Liver (tissue), 9 donors: Measurements from ENCODE around the gene NEURL3. TPM values are rescaled to one million over a fixed set of nuclear protein-coding genes. Genes with fewer than 3 reads are reported as not detected.

ENCODE experiments used
- DNase-seq: peaks from one replicate; pipeline ENCODE4 v3.0.0-alpha.2; 2017; ENCODE audit warnings: low spot score
- H3K27ac ChIP-seq, 2 donors: one replicate each; pipeline ENCODE4 v1.7.0; 2013; ENCODE audit warnings: inconsistent platforms in 2 of 2, low read length in 2 of 2, control low read depth in 1 of 2, low read depth in 1 of 2, mild to moderate bottlenecking in 1 of 2
- H3K27me3 ChIP-seq, 4 donors: one replicate each; pipeline versions ENCODE4 v1.6.1 to v1.7.0; 2013; ENCODE audit warnings: low read length in 3 of 4, inconsistent platforms in 1 of 4, mild to moderate bottlenecking in 1 of 4, moderate library complexity in 1 of 4; ENCODE audit not compliant: control insufficient read depth in 4 of 4, insufficient read depth in 4 of 4
- H3K36me3 ChIP-seq, 4 donors: one replicate each; pipeline versions ENCODE4 v1.6.1 to v1.7.0; 2013; ENCODE audit warnings: low read length in 3 of 4, mild to moderate bottlenecking in 3 of 4, low read depth in 1 of 4, moderate library complexity in 1 of 4; ENCODE audit not compliant: control insufficient read depth in 4 of 4, insufficient read depth in 3 of 4
- H3K4me1 ChIP-seq, 4 donors: one replicate each; pipeline versions ENCODE4 v1.6.1 to v1.7.0; 2013; ENCODE audit warnings: low read length in 3 of 4, mild to moderate bottlenecking in 3 of 4, moderate library complexity in 1 of 4; ENCODE audit not compliant: control insufficient read depth in 4 of 4, insufficient read depth in 4 of 4
- H3K4me3 ChIP-seq, 3 donors: one replicate each; pipeline versions ENCODE4 v1.6.1 to v1.7.0; 2013; ENCODE audit warnings: low read length in 3 of 3, control low read depth in 1 of 3, low read depth in 1 of 3, mild to moderate bottlenecking in 1 of 3
- H3K9ac ChIP-seq, 2 donors: one replicate each; pipeline ENCODE4 v1.7.0; 2013; ENCODE audit warnings: low read length in 2 of 2, mild to moderate bottlenecking in 2 of 2, moderate library complexity in 2 of 2, control low read depth in 1 of 2, low read depth in 1 of 2
- H3K9me3 ChIP-seq, 4 donors: one replicate each; pipeline versions ENCODE4 v1.6.1 to v1.7.0; 2013; ENCODE audit warnings: low read length in 3 of 4; ENCODE audit not compliant: control insufficient read depth in 4 of 4
- EGR1 ChIP-seq, 2 donors: IDR thresholded peaks; 2 replicates each; pipeline ENCODE4 v1.6.1; 2016 to 2018; ENCODE audit warnings: antibody characterized with exemption in 2 of 2, low read depth in 2 of 2
- FOXA1 ChIP-seq: IDR thresholded peaks from 2 replicates; pipeline ENCODE4 v1.6.1; 2016; ENCODE audit warnings: antibody characterized with exemption
- FOXA2 ChIP-seq: IDR thresholded peaks from 2 replicates; pipeline ENCODE4 v1.6.1; 2016; ENCODE audit warnings: antibody characterized with exemption
- GABPA ChIP-seq, 2 donors: IDR thresholded peaks in 1 of 2; conservative IDR thresholded peaks in 1 of 2; 2 replicates each; pipeline ENCODE4 v1.6.1; 2016; ENCODE audit warnings: antibody characterized with exemption in 2 of 2, mild to moderate bottlenecking in 1 of 2, moderate library complexity in 1 of 2
- RAD21 ChIP-seq, 2 donors: IDR thresholded peaks; 2 replicates each; pipeline ENCODE4 v1.6.1; 2016; ENCODE audit warnings: antibody characterized with exemption in 2 of 2, mild to moderate bottlenecking in 2 of 2
- SP1 ChIP-seq: IDR thresholded peaks from 2 replicates; pipeline ENCODE4 v1.6.1; 2018; ENCODE audit warnings: antibody characterized with exemption, mild to moderate bottlenecking
- TAF1 ChIP-seq: conservative IDR thresholded peaks from 2 replicates; pipeline ENCODE4 v1.6.1; 2016; ENCODE audit warnings: antibody characterized with exemption, mild to moderate bottlenecking
- YY1 ChIP-seq: IDR thresholded peaks from 2 replicates; pipeline ENCODE4 v1.6.1; 2016; ENCODE audit warnings: antibody characterized with exemption, mild to moderate bottlenecking
- WGBS: extraction: QIAGEN DNeasy Blood & Tissue Kit; methylation state at CpG from one replicate; pipeline ENCODE4 v1.1.7; 2013; 5-methylcytosine and 5-hydroxymethylcytosine counted together
- polyA plus RNA-seq, 2 donors: library from polyadenylated mRNA; stranded (reverse) in 1 of 2; unstranded in 1 of 2; fragments of 200-250 nt in 1 of 2; fragments of >200 nt in 1 of 2; fragmentation: Nextera tagmentation in 1 of 2; extraction: Ambion mirVana in 1 of 2; gene quantifications; one replicate each; pipeline versions ENCODE4 v1.2.1 to v1.2.3, GENCODE V29; 2013 to 2015
- total RNA-seq, 2 donors: library from RNA; depleted of rRNA; stranded (reverse); fragments of >200 nt; gene quantifications; one replicate each; pipeline ENCODE4 v1.2.3, GENCODE V29; 2014
- TF ChIP-seq, protein P1 (sequence below): IDR thresholded peaks from 2 replicates; pipeline ENCODE4 v1.6.1; 2016; ENCODE audit warnings: antibody characterized with exemption
- TF ChIP-seq, protein P2 (sequence below): fragments of 150-350 bp; IDR thresholded peaks from 2 replicates; pipeline ENCODE4 v1.5.1; 2017; ENCODE audit warnings: improper control_type of control experiment, low read depth, low read length; ENCODE audit not compliant: missing input control
- TF ChIP-seq, protein P3 (sequence below): IDR thresholded peaks from 2 replicates; pipeline ENCODE4 v1.6.1; 2016; ENCODE audit warnings: antibody characterized with exemption
- TF ChIP-seq, protein P4 (sequence below): IDR thresholded peaks from 2 replicates; pipeline ENCODE4 v1.6.1; 2016; ENCODE audit warnings: antibody characterized with exemption, mild to moderate bottlenecking
- donor health status: healthy.
- donor health status: healthy.
- donor health status: healthy.
- donor health status: healthy.
- donor health status: healthy.

The NEURL3 gene
- total and polyA plus RNA-seq, 4 donors: 0.61 to 3.4 (median 1.4) TPM

DNA sequence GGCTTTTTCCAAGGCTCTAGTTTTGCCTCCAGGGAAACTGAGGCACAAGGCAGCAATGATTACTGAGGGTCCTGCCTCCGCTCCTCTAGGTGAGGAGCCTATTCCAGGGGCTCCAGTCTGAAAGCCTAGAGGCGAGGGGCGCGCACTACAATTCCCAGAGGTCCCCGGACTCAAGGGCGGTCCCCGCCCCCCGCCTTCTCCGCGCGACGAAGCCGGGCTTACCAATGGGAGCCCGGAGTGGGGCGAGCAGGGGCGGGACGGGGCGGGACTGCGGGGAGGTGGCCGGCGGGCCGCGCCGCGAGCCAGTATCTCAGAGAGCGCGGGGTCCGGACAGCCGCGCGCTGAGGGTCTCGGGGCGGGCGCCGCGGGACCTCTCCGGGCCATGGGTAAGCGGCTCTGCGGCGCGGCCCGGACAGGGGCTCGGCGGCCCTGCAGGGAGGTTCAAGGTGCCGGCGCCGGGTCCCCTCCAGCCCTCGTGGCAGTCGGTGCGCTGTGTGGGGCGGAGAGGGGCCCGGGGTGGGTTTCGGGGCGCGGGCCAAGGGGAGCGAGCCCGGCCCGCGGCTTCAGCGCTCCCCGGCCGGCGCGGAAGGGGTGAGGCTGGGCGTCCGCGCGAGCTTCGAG lies 31.4 kb upstream of the NEURL3 start, which contains the start of gene ARID5A:
ARID5A (plus strand) TSS at position 308 of the 621 bp plus-strand sequence; CDS start at position 383, 75 bp downstream.
- WGBS: 1% methylated on average over 69 of the region's 69 CpGs
- H3K4me1 ChIP-seq: peaks cover 3 to 13% (median 8%) of the 10 kb centered on the region in 4 donors
- H3K4me3 ChIP-seq: peak within 1 kb of the TSS; percentile 45 to 88 (median 59)
- H3K27ac ChIP-seq: peak within 1 kb of the TSS; percentile 87 to 91
- TF ChIP-seq EGR1 (IDR thresholded peaks at IDR 0.05; ENCODE audit: low read depth in 2 of 2) (no peak), TAF1 (no peak), FOXA1 (no peak), GABPA (IDR thresholded peaks at IDR 0.05 in 1 of 2, conservative IDR thresholded peaks at IDR 0.05 in 1 of 2) (no peak), YY1 (no peak), RAD21 (IDR thresholded peaks at IDR 0.05) (peak in 1 of 2 donors; percentile 21), SP1 (no peak), FOXA2 (no peak)
- TF ChIP-seq, protein P1, sequence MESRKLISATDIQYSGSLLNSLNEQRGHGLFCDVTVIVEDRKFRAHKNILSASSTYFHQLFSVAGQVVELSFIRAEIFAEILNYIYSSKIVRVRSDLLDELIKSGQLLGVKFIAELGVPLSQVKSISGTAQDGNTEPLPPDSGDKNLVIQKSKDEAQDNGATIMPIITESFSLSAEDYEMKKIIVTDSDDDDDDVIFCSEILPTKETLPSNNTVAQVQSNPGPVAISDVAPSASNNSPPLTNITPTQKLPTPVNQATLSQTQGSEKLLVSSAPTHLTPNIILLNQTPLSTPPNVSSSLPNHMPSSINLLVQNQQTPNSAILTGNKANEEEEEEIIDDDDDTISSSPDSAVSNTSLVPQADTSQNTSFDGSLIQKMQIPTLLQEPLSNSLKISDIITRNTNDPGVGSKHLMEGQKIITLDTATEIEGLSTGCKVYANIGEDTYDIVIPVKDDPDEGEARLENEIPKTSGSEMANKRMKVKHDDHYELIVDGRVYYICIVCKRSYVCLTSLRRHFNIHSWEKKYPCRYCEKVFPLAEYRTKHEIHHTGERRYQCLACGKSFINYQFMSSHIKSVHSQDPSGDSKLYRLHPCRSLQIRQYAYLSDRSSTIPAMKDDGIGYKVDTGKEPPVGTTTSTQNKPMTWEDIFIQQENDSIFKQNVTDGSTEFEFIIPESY: no peak
- TF ChIP-seq, protein P2, sequence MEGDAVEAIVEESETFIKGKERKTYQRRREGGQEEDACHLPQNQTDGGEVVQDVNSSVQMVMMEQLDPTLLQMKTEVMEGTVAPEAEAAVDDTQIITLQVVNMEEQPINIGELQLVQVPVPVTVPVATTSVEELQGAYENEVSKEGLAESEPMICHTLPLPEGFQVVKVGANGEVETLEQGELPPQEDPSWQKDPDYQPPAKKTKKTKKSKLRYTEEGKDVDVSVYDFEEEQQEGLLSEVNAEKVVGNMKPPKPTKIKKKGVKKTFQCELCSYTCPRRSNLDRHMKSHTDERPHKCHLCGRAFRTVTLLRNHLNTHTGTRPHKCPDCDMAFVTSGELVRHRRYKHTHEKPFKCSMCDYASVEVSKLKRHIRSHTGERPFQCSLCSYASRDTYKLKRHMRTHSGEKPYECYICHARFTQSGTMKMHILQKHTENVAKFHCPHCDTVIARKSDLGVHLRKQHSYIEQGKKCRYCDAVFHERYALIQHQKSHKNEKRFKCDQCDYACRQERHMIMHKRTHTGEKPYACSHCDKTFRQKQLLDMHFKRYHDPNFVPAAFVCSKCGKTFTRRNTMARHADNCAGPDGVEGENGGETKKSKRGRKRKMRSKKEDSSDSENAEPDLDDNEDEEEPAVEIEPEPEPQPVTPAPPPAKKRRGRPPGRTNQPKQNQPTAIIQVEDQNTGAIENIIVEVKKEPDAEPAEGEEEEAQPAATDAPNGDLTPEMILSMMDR: peak; percentile 39
- TF ChIP-seq, protein P3, sequence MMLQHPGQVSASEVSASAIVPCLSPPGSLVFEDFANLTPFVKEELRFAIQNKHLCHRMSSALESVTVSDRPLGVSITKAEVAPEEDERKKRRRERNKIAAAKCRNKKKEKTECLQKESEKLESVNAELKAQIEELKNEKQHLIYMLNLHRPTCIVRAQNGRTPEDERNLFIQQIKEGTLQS: no peak
- TF ChIP-seq, protein P4, sequence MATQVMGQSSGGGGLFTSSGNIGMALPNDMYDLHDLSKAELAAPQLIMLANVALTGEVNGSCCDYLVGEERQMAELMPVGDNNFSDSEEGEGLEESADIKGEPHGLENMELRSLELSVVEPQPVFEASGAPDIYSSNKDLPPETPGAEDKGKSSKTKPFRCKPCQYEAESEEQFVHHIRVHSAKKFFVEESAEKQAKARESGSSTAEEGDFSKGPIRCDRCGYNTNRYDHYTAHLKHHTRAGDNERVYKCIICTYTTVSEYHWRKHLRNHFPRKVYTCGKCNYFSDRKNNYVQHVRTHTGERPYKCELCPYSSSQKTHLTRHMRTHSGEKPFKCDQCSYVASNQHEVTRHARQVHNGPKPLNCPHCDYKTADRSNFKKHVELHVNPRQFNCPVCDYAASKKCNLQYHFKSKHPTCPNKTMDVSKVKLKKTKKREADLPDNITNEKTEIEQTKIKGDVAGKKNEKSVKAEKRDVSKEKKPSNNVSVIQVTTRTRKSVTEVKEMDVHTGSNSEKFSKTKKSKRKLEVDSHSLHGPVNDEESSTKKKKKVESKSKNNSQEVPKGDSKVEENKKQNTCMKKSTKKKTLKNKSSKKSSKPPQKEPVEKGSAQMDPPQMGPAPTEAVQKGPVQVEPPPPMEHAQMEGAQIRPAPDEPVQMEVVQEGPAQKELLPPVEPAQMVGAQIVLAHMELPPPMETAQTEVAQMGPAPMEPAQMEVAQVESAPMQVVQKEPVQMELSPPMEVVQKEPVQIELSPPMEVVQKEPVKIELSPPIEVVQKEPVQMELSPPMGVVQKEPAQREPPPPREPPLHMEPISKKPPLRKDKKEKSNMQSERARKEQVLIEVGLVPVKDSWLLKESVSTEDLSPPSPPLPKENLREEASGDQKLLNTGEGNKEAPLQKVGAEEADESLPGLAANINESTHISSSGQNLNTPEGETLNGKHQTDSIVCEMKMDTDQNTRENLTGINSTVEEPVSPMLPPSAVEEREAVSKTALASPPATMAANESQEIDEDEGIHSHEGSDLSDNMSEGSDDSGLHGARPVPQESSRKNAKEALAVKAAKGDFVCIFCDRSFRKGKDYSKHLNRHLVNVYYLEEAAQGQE: no peak
- DNase-seq: peak; percentile 83
- no peaks in the 10 kb centered on the region for H3K27me3 ChIP-seq
- no peaks in the 10 kb centered on the region for H3K36me3 ChIP-seq
- peak within 1 kb of the TSS in 1 of 2 donors; percentile 53 for H3K9ac ChIP-seq
- no peaks in the 10 kb centered on the region for H3K9me3 ChIP-seq

DNA sequence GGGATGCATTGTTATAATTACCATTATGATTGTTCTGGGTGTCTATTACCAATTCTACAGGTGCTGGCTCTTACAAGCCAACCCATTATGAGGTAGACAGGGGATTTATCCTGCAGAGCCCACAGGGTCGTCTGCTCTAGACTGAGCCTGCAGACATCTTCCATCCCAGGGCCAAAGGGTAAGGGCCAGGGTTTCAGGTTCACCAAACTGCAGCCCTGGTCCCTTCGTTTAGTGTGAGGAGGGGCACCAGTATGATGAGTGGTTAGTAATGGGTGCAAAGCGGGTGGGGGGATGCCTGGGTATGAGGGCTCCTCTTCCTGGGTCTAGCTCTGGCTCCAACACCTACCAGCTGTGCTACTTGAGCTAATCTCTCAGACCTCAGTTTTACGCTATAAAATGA lies 30.2 kb upstream of the NEURL3 start:
- Histone ChIP-seq H3K27me3 (no peaks in the 10 kb centered on the region), H3K4me1 (peaks cover 3 to 13% (median 8%) of the 10 kb centered on the region in 4 donors), H3K9ac (no peak overlapping the region), H3K36me3 (no peaks in the 10 kb centered on the region), H3K9me3 (no peaks in the 10 kb centered on the region), H3K27ac (no peak overlapping the region), H3K4me3 (no peak overlapping the region)
- TF ChIP-seq, protein P3: no peak
- DNase-seq: no peak
- 93% methylated on average over 4 of the region's 4 CpGs for WGBS
